HG03469 (cell line): ENCODE data around the gene MIER1.

Experiments
- ATAC-seq: cut with Tn5 transposase; IDR thresholded peaks from one replicate; pipeline ENCODE4 v1.9.1; 2021; ENCODE audit warnings: mild to moderate bottlenecking, moderate library complexity, moderate number of reproducible peaks; ENCODE audit not compliant: unreplicated experiment

Gene MIER1

DNA sequence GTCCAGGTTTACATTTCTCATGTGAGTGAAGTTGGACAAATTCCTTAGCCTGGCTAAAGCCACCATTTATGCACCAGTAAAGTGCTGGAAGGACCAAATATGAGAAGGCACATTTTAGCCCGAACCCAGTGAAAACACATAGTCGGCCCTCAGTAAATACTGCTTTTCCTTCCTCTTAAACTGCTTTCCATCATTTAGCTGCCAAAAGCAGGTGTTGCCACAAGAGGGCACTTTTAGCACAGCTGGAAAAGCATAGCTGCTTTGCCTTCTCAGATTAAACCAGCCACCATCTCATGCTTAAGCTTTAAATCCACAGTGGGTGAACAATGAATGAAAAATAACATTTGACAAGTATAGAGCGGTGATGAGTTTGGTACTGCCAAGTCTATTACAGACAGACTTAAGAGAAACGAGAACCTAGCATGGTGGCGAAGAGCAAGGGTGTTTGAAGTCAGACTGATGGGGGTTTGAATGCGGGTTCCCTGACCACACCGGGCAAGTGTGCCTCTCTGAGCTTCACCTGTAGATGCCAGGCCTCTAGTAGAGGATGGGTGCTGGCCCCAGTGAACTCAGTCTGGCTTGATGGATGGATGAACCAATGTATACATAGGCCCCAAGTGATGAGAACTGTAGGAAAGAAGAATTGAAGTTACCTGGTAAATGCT is 71.4 kb downstream of the MIER1 start:
- ATAC-seq = peak; percentile 58

- no peak for ATAC-seq
These were observed 74.2 kb downstream of the MIER1 start for GRCh38 chr1:66998972-66999371.

GRCh38 chr1:66999640-67000400 is 75.0 kb downstream of the MIER1 start:
- ATAC-seq = no peak

GRCh38 chr1:67001682-67002425 is 77.1 kb downstream of the MIER1 start:
- ATAC-seq = no peak

- ATAC-seq = no peak
These were observed 79.4 kb downstream of the MIER1 start for GRCh38 chr1:67004176-67004575.

DNA sequence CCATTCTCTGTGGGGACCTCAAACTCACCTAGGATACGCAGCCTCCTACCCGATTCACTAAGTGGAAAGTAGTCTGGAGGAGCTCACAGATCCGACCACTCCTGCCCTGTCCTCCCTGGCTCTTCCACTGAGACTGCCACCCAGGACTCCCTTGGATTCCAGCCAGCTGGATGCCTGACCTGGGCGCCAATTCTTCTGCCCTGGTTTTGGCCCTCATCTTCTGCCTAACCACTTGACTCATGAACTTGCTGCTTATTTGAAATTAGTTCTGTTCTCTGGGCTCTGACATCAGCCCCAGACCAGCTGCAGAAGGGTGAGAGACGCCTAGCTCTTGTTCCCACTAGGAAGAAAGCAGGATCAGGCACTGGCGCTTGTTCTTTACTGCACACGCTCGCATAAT is 80.3 kb downstream of the MIER1 start:
- ATAC-seq = no peak

DNA sequence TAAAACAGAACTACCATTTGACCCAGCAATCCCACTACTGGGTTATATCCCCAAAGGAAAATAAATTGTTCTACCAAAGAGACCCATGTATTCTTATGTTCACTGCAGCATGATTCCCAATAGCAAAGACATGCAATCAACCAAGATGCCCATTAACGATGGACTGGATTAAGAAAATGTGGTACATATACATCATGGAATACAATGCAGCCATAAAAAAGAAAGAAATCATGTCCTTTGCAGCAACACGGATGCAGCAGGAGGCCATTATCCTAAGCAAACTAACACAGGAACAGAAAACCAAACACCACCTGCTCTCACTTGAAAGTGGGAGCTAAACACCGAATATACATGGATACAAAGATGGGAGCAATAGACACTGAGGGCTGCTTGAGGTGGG is 85.0 kb downstream of the MIER1 start:
- no peak for ATAC-seq

- no peak for ATAC-seq
These were observed 88.8 kb downstream of the MIER1 start for GRCh38 chr1:67013573-67013972.

DNA sequence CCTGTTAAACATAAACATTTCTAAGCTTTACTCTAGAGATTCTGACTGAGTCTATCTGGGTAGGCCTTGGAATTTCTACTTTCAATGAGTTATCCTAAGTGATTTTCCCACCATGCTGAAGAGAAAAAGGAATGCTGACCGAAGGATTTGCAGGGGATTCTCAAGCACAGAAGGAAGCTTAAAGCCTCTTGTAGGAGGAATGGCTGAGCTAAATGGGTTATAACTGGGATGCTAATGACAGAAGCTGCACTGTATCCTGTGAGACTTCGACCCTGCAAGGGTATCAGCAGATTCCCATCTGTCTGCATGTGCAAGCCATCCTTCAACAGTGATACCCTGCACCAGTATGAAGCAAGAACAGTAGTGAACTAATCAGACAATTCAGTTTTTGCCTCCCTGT is 93.8 kb downstream of the MIER1 start:
- no peak for ATAC-seq

DNA sequence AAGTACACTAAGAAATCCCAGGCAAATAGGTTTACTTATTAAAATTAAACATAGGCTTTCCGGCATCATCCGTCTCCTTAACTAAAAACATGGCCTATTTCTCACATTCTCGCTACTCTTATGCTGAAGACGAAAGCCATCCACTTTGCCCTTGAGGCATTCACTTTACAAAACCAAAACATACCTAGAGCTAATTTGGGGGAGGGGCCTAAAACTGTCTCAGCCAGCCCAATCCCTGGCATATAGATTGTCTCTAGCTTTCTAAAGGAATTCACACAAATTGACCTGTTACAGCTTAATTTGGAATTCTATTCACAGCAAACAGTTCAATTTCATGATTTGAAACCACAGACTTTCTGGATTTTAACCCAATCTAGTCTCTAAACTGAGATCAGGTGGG is 94.3 kb downstream of the MIER1 start:
- ATAC-seq = no peak

- no peak for ATAC-seq
These were observed 94.9 kb downstream of the MIER1 start for GRCh38 chr1:67019600-67020136.

DNA sequence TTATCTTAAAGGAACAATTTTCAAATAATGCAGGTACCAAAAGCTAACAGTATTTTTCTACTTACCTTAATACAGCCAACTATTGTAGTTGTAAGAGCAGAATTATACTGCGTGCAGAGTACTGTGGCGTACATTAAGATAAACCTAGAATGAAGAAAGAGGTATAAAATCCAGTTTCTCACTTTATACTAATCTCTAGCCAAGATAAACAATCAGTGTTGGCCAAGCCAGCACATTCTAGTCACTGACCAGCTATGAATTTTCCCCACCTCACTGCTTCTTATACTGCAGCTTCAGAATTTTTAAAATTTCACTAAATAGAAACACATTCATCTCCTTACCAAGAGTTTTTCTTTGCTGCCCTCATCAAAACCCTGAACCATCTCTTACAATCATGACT is 95.5 kb downstream of the MIER1 start:
- ATAC-seq = no peak

- ATAC-seq = no peak
These were observed 96.0 kb downstream of the MIER1 start for GRCh38 chr1:67020765-67021164.

- ATAC-seq = no peak
These were observed 104.7 kb downstream of the MIER1 start for GRCh38 chr1:67029472-67029871.

GRCh38 chr1:67031121-67031858 is 106.5 kb downstream of the MIER1 start:
- ATAC-seq = no peak

GRCh38 chr1:67031859-67032247 is 107.1 kb downstream of the MIER1 start:
- no peak for ATAC-seq
